Measurements from ENCODE around the gene ACOX1. TPM values are rescaled to one million over a fixed set of nuclear protein-coding genes. Genes with fewer than 3 reads are reported as not detected.

Gene ACOX1
- total and polyA plus RNA-seq, 4 donors: 33.3 to 293 (median 63.4) TPM

- no peak overlapping the region for H3K27ac ChIP-seq (ENCODE audit: low read depth in 1 of 2, low read length in 2 of 2)
- no peak overlapping the region for H3K4me3 ChIP-seq (ENCODE audit: low read depth in 1 of 3, low read length in 3 of 3)
- peaks cover 0 to 17% (median 14%) of the 10 kb centered on the region in 4 donors for H3K4me1 ChIP-seq (ENCODE audit: control insufficient read depth in 4 of 4, insufficient read depth in 4 of 4, low read length in 3 of 4)
- H3K36me3 ChIP-seq (ENCODE audit: control insufficient read depth in 4 of 4, insufficient read depth in 3 of 4, low read depth in 1 of 4, low read length in 3 of 4): no peaks in the 10 kb centered on the region
- H3K27me3 ChIP-seq (ENCODE audit: control insufficient read depth in 4 of 4, insufficient read depth in 4 of 4, low read length in 3 of 4): no peaks in the 10 kb centered on the region
- TF ChIP-seq MAX (IDR thresholded peaks at IDR 0.05): no peak
- no peaks in the 10 kb centered on the region for H3K9me3 ChIP-seq (ENCODE audit: control insufficient read depth in 4 of 4, low read length in 3 of 4)
- 97% methylated on average over 22 of the region's 22 CpGs for WGBS
- DNase-seq (ENCODE audit: low spot score): no peak
- H3K9ac ChIP-seq (ENCODE audit: low read depth in 1 of 2, low read length in 2 of 2): no peak overlapping the region
Measured at GRCh38 chr17:75919611-75920010, 59.4 kb downstream of the ACOX1 start.

- no peak overlapping the region for H3K27ac ChIP-seq (ENCODE audit: low read depth in 1 of 2, low read length in 2 of 2)
- TF ChIP-seq NR2F2 (IDR thresholded peaks at IDR 0.05) (no peak), FOXA1 (IDR thresholded peaks at IDR 0.05) (no peak), FOXA2 (IDR thresholded peaks at IDR 0.05) (no peak), MAX (IDR thresholded peaks at IDR 0.05) (no peak), ZBTB33 (IDR thresholded peaks at IDR 0.05) (no peak), HNF4A (conservative IDR thresholded peaks at IDR 0.05) (no peak), REST (IDR thresholded peaks at IDR 0.05) (no peak), ATF3 (IDR thresholded peaks at IDR 0.05) (no peak), GABPA (IDR thresholded peaks at IDR 0.05 in 1 of 2, conservative IDR thresholded peaks at IDR 0.05 in 1 of 2) (no peak), SP1 (IDR thresholded peaks at IDR 0.05) (no peak), CTCF (IDR thresholded peaks at IDR 0.05; ENCODE audit: low read depth, low read length, missing input control) (no peak), TAF1 (conservative IDR thresholded peaks at IDR 0.05) (no peak)
- no peak overlapping the region for H3K4me3 ChIP-seq (ENCODE audit: low read depth in 1 of 3, low read length in 3 of 3)
- DNase-seq (ENCODE audit: low spot score): no peak
- H3K4me1 ChIP-seq (ENCODE audit: control insufficient read depth in 4 of 4, insufficient read depth in 4 of 4, low read length in 3 of 4): peaks cover 0 to 13% (median 12%) of the 10 kb centered on the region in 4 donors
- WGBS: 97% methylated on average over 31 of the region's 31 CpGs
- no peaks in the 10 kb centered on the region for H3K36me3 ChIP-seq (ENCODE audit: control insufficient read depth in 4 of 4, insufficient read depth in 3 of 4, low read depth in 1 of 4, low read length in 3 of 4)
- no peaks in the 10 kb centered on the region for H3K9me3 ChIP-seq (ENCODE audit: control insufficient read depth in 4 of 4, low read length in 3 of 4)
- H3K27me3 ChIP-seq (ENCODE audit: control insufficient read depth in 4 of 4, insufficient read depth in 4 of 4, low read length in 3 of 4): no peaks in the 10 kb centered on the region
- H3K9ac ChIP-seq (ENCODE audit: low read depth in 1 of 2, low read length in 2 of 2): no peak overlapping the region
Measured at GRCh38 chr17:75917917-75918445, 61.0 kb downstream of the ACOX1 start.
